SK-N-SH (cell line): ENCODE results near the gene SHTN1.

Experiments used
- CTCF ChIP-seq: fragments of 200-600 bp; sonication (generic); IDR thresholded peaks from 2 replicates; pipeline ENCODE4 v1.6.1; 2017; ENCODE audit warnings: antibody characterized with exemption, mild to moderate bottlenecking, moderate library complexity
- ELF1 ChIP-seq: IDR thresholded peaks from 2 replicates; pipeline ENCODE4 v1.4.0; 2012
- EP300 ChIP-seq, 2 experiments: IDR thresholded peaks; 2 replicates each; pipeline versions ENCODE4 v1.4.0 to v1.6.1; 2012; ENCODE audit warnings: borderline replicate concordance in 1 of 2, low read depth in 1 of 2, low read length in 1 of 2
- FOXJ3 ChIP-seq: sonication (generic); formaldehyde crosslinking; IDR thresholded peaks from 2 replicates; pipeline ENCODE4 v1.5.1; 2020; ENCODE audit warnings: mild to moderate bottlenecking, missing genetic modification reagents
- MAX ChIP-seq: IDR thresholded peaks from 2 replicates; pipeline ENCODE4 v1.4.0; 2012; ENCODE audit warnings: low read depth
- MEF2A ChIP-seq: IDR thresholded peaks from 2 replicates; pipeline ENCODE4 v1.4.0; 2012; ENCODE audit warnings: low read depth, borderline replicate concordance
- MXI1 ChIP-seq: IDR thresholded peaks from 2 replicates; pipeline ENCODE4 v1.6.1; 2012; ENCODE audit warnings: mild to moderate bottlenecking, low read depth, low read length, improper control_type of control experiment
- POLR2AphosphoS5 ChIP-seq: IDR thresholded peaks from 2 replicates; pipeline ENCODE4 v1.6.1; 2012; ENCODE audit warnings: low read depth, low read length
- RAD21 ChIP-seq: IDR thresholded peaks from 2 replicates; pipeline ENCODE4 v1.6.1; 2012; ENCODE audit warnings: mild to moderate bottlenecking, low read length
- TAF1 ChIP-seq: IDR thresholded peaks from 2 replicates; pipeline ENCODE4 v1.6.1; 2012; ENCODE audit warnings: low read depth, mild to moderate bottlenecking, low read length, moderate library complexity, borderline replicate concordance

- TF ChIP-seq MEF2A (no peak), RAD21 (no peak), CTCF (no peak), TAF1 (no peak), MAX (no peak), POLR2AphosphoS5 (no peak), FOXJ3 (no peak), EP300 (IDR thresholded peaks at IDR 0.05; ENCODE audit: borderline replicate concordance in 1 of 2, low read depth in 1 of 2, low read length in 1 of 2) (no peak), ELF1 (no peak), MXI1 (no peak)
These were observed 9.3 kb downstream of the SHTN1 start for GRCh38 chr10:116995648-116996047.
